HepG2 (cell line): ENCODE data around the gene NKX6-2. TPM values are rescaled to one million over a fixed set of nuclear protein-coding genes. Genes with fewer than 3 reads are reported as not detected.

Experiments
- CREB1 ChIP-seq, 2 experiments: fragments of 450-650 bp in 1 of 2; IDR thresholded peaks; 2 replicates each; pipeline ENCODE4 v1.6.1; 2016 to 2017; ENCODE audit warnings: control low read depth in 1 of 2, mild to moderate bottlenecking in 1 of 2, missing compliant biosample characterization in 1 of 2, missing genetic modification characterization in 1 of 2
- GLI4 ChIP-seq: sonication (generic); formaldehyde crosslinking; IDR thresholded peaks from 2 replicates; pipeline ENCODE4 v1.5.1; 2020; ENCODE audit warnings: missing genetic modification reagents, mild to moderate bottlenecking, moderate library complexity, borderline replicate concordance
- HOXD1 ChIP-seq: sonication (generic); formaldehyde crosslinking; IDR thresholded peaks from 2 replicates; pipeline ENCODE4 v1.5.0; 2020; ENCODE audit warnings: missing genetic modification reagents
- MYNN ChIP-seq: sonication (generic); formaldehyde crosslinking; IDR thresholded peaks from 2 replicates; pipeline ENCODE4 v1.4.0; 2020; ENCODE audit warnings: mild to moderate bottlenecking, low read depth, missing genetic modification reagents
- RFX1 ChIP-seq: fragments of 450-650 bp; IDR thresholded peaks from 2 replicates; pipeline ENCODE4 v1.6.1; 2017
- ZBTB25 ChIP-seq: IDR thresholded peaks from 2 replicates; pipeline ENCODE4 v1.6.1; 2018; ENCODE audit warnings: missing genetic modification reagents
- ZFAT ChIP-seq: sonication (generic); formaldehyde crosslinking; conservative IDR thresholded peaks from 2 replicates; pipeline ENCODE4 v1.8.1; 2023; ENCODE audit warnings: missing genetic modification reagents, inconsistent platforms
- ZNF609 ChIP-seq: sonication (generic); formaldehyde crosslinking; IDR thresholded peaks from 2 replicates; pipeline ENCODE4 v1.4.0; 2020; ENCODE audit warnings: mild to moderate bottlenecking, missing genetic modification reagents, borderline replicate concordance
- ZNF746 ChIP-seq: sonication (generic); formaldehyde crosslinking; IDR thresholded peaks from 2 replicates; pipeline ENCODE4 v1.8.0; 2022; ENCODE audit warnings: mild to moderate bottlenecking, missing genetic modification reagents
- ZNF761 ChIP-seq: sonication (generic); formaldehyde crosslinking; conservative IDR thresholded peaks from 2 replicates; pipeline ENCODE4 v1.4.0; 2020; ENCODE audit warnings: mild to moderate bottlenecking, missing genetic modification reagents
- polyA plus RNA-seq, 8 experiments: library from polyadenylated mRNA; depleted of rRNA in 3 of 8; stranded (reverse) in 7 of 8; unstranded in 1 of 8; fragments of >200 nt; fragmentation: Illumina TruSeq in 4 of 8; extraction: Trizol in 4 of 8; gene quantifications; 2 replicates each; pipeline versions ENCODE4 v1.2.1 to v1.2.3, GENCODE V29; 2011 to 2016; ENCODE audit warnings: low read depth in 4 of 8, missing spikeins in 1 of 8, mixed read lengths in 1 of 8; ENCODE audit not compliant: insufficient read depth in 1 of 8
- total RNA-seq, 5 experiments: library from RNA; depleted of rRNA; stranded (reverse); fragments of >200 nt; fragmentation: Illumina TruSeq; extraction: Trizol; gene quantifications; 2 replicates each; pipeline ENCODE4 v1.2.3, GENCODE V29; 2016; ENCODE audit warnings: low read depth in 1 of 5

Gene NKX6-2
- total and polyA plus RNA-seq, 2 of the 13 experiments (the other 11 are each of a cell fraction or from before 2014, with no cell fraction given): not detected

DNA sequence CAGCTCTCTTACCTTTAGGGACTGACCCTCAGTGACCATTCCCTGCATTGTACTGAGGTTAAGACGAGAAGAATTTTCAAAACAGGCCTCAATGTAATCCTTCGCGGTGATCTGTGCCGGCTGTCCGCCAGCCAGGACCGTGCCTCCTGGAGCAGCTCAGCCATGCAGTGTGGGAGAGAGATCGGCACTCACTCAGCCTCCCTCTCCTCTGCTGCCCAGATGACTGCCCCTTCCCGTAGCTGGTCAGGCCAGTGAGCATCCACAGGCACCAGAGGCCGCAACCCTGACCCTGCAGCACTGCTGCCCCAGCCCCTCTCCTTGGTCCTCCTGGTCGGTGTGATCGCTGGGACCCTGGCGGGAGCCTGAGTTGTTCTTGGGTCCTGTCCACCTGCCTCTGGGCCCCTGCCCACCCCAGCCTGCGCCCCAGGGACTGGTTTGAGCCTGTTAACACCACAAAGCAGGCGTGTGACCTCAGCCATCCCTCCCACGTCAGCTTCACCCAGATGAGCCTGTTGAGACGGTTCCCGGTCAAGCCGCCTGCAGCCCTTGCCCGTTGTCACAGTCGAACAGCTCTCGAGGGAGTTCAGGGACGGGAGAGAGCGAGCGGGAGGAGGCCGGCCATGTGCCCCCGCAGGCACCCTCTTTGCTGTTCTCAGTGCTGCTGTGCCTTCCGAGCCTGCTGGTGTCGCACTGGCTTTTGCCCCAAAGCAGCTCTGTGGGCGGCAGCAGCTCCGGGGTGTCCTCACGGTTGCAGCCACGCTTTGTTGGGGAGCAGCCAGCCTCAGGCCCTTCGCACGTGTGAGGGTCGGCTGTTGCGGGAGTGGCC lies 37.2 kb downstream of the NKX6-2 start (continued):
- TF ChIP-seq ZBTB25 (CRISPR knock-in tag) (no peak), ZNF761 (CRISPR knock-in tag) (no peak), ZFAT (CRISPR knock-in tag) (no peak), HOXD1 (CRISPR knock-in tag) (no peak), CREB1 (IDR thresholded peaks at IDR 0.05) (no peak), CREB1 (CRISPR knock-in tag; IDR thresholded peaks at IDR 0.05) (no peak), RFX1 (no peak), MYNN (CRISPR knock-in tag) (no peak), ZNF746 (CRISPR knock-in tag) (no peak), GLI4 (CRISPR knock-in tag) (no peak), ZNF609 (CRISPR knock-in tag) (no peak)
